ENCODE data around the gene PRMT7. TPM values are rescaled to one million over a fixed set of nuclear protein-coding genes. Genes with fewer than 3 reads are reported as not detected.
A peak's percentile ranks its signal among the peaks of the same experiment; 100 is the strongest.

Gene PRMT7
- total RNA-seq, 1 donor from 2014 or later: 27.7 TPM

DNA sequence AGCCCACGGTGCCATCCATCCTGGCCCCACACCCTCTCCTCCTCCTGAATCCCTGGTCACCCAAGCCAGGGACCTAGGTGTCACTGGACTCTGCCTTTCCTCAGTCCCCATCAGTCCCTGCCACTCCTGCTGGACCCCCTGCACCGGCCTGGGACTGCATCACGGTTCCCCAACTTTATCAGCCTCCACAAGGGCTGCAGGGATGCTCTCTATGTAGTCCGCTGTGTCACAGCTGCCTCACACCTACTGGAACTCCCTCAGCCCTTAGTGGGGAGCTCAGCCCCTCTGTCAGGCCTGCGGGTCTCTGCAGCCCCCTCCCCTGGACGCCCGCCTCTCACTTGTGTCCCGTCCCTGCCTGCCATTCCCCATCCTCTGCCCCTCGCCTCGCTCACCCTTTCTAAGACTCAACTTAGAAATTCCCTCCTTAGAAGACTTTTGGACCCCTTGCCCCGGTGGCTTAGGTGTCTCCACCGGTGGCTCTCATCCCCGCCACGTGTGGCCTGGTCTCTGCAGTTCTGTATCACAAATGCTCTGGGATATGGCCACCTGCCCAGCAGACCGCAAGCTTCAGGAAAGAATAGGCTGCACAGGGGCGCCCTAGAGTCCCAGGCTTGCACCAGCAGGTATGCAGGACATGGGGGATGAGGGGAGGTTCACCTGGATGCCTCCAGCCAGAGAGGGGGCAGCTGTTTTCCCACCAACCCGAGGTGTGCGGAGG lies 62.9 kb downstream of the PRMT7 start:
- no peak for DNase-seq (ENCODE audit: low spot score)
- no peak for ATAC-seq

DNA sequence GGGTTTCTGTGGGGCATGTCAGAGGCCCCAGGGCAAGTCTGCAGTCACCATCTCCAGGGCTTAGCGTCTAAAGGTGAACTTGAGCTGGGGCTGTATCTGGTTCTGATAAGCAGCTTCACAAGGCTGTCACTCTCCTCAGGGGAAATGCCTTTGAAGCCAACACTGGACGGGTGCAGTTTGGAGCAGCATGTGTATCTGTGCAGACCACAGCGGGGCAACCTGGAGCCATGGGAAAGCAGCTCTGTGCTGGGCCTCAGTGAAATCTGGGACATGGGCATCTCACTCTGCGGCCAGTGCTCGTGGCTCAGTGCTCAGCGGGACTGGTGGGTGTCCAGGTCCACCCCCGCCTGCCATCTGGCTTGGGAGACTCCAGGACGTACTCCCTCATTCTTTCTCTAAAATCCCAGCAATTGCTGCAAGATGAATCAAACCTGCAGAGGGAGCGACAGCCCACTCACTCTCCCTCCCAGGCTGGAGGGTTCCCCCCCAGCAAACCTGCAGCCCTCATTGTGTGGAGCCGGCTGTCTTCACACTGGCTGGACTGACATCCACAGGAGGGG lies 63.5 kb downstream of the PRMT7 start:
- no peak for DNase-seq (ENCODE audit: low spot score)
- ATAC-seq: no peak

DNA sequence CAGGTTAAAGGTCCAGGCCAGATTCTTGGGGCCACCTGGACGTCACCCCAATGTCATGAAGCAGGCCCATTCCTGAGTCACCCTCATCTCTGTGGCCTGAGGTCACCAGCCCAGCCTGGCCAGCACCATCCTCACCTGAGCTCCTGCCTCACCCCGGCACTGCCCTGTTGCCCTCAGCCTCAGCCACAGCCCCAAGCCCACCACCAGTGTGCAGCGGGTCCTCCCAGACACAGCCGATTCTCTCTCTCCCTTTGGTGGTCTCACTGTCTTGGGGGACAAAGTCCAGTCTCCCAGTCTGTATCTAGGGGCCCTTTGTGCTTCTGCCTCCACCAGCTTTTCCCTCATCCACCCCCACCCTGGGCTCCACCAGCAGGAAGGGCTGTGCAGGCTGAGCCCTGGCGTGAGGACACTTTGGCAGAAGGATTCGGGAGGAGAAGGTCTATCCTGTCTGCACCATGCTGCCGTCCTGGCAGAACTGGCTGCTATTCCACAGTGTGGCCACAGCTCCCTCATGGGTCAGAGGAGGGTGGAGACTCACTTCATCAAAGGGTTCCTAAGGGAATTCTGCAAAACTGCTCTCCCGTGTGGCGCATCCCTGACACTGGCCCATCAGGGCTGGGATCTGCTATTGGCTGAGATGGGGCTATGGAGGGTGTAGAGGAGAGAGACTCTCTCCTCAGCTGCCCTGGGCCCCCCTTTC lies 64.3 kb downstream of the PRMT7 start:
- DNase-seq (ENCODE audit: low spot score): no peak
- ATAC-seq: no peak

DNA sequence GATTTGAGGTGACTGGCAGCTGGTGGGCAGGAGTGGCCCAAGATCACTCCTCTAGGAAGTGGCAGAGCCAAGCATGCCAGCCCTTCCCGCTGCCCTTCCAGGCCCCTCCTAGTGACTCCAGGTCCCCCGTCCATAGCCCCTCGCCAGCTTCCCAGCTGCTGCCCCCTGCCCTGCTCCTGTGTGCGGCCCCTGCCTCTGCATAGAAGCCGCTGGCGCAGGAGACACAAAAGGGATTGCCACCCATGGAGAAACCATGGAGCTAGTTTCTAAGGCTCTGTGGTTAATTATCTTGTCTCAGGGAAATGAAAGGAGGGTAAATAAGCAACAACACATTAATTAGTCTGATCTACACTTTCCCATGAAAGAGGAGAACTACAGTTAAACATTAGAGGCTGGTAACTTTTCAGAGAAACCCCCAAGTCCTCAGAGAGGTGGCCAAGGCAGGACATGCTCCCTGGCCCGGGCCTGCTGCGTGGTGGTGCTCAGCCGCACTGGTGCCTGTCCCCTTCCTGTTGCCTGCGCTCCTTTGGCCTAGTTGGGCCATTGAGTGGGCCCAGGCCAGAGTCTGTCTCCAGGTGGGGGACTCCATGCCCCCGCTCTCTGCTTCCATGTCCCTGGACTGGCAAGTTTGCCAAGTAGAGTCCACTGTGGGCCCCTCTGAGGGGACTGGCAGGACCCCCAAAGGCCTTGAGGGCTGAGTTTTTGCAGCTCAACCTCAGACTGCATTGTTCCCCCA lies 65.2 kb downstream of the PRMT7 start:
- ATAC-seq: no peak
- no peak for DNase-seq (ENCODE audit: low spot score)

DNA sequence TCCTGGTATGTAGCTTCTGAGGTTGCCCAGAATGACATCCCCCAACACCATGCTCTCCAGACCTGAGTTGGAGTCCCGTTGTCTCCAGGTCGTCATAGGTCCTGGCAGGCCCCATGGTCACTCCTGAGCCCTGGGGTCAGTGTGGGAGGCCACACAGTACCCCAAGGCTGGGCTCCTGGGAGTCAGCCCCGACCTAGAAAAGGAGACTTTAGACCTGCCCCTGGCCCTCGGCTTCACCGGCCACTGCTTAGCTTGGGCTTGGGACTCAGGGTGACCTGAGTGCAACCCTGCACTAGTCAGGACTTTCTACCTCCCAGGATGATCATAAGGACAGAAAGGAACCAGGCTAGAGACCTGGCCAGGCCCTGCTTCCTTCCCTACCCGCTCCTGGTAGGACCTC lies 65.8 kb downstream of the PRMT7 start:
- DNase-seq (ENCODE audit: low spot score) (no peak), ATAC-seq (no peak)

DNA sequence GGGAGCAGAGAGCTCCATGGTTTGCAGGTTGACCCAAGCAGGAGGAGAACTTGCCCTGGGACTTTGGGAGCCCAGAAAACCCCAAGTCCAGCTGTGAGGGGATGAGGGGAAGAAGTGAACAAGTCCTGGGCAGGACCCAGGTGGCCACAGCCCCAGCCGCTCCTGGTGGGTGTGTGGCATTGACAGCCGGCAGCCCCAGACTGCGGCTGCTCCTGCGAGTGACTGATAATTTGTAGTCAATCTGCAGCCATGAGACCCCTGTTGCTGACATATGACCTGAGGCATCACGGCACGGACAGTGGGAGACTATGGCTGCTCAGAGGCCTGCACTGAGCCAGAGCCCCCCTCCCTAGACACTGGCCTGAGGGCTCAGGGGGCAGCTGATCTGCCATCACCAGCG lies 66.4 kb downstream of the PRMT7 start:
- ATAC-seq (no peak), DNase-seq (ENCODE audit: low spot score) (no peak)

GRCh38 chr16:68377667-68378393 lies 67.0 kb downstream of the PRMT7 start:
- DNase-seq (ENCODE audit: low spot score): no peak
- ATAC-seq: no peak

DNA sequence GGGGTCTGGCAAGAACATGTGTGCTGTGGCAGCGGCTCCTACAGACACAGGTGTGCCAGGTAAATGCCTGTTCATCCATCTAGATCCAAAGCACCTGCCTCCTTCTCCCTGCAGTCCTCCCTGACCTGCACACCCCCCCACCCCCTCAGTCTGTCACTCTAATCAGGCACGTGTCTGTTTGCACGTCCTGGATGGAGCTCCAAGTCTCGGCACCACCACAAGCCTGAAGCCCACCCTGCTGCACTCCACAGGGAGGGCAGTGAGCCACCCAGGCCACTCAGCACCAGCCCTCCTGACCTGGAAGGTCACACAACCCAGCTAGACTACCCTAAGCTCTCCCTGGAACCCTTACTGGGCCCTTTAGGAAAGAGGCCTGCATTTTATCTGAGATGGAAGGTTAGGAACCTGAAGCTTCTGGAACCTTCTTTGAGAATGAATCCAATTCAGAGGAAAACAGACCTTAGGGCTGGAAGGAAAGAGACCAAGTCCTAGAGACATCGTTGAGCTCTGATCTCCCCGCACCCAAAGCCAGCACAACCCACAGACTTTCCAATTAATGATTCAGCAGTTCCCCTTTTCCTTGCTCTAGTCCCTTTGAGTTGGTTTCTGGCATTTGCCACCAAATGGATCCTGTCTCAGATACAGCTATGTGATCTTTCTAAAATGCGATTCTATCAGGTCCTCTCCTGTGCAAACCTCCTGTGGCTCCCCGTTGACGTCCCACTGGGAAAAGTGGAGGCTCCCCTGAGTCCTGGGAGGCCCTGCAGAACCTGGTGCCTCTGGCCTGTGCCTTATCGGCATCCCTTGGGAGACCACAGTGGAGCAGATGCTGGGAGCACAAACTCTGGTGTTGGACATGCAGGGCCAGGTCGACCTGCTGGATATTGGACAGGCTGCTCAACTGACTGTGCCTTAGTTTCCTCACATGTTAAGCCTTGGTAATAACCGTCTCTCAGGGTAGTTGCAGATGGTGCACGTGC lies 67.9 kb downstream of the PRMT7 start:
- ATAC-seq (no peak), DNase-seq (ENCODE audit: low spot score) (no peak)

DNA sequence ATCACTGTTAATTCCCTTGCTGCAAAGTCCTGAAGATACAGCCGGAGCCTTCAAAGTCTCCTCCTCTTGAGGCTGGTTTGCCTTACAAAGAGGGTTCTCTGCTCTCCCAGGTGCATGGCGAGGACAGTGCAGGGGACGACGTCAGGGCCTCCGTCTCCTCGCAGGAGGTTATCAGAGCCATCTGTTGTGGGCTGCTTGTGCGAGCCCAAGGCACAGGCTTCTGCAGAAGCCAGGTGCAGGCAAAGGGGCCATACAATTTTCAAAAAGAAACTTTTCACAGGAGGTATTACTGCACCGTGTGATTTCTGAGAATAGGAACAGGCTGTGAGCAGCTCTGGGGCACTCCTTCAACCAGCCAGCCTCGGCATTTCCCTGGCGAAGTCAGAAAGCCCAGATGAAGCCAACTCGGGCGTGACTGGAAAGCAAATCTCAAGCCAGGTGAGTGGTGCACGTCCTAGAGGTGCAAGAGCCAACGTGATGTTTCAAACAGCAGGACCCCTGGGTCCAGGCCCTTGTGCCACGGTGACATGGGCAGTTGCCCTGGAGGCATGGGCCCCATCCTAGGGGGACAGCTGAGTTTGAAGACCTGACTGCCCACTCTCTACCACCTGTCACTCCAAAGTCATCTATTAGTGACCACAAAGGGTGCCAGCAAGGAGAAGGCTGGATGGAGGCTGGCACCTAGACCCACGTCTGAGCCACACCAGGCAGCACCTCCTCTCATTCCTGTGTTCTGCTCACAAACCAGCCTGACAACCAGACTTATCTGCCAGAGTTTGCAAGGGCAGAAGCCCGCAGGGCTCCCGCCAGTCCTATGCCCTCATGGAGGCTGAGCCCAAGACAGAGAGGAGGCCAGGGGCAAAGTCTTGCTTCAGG lies 68.9 kb downstream of the PRMT7 start:
- ATAC-seq (no peak), DNase-seq (ENCODE audit: low spot score) (no peak)

- ATAC-seq (no peak), DNase-seq (ENCODE audit: low spot score) (no peak)
Observed at GRCh38 chr16:68380348-68380670, 69.5 kb downstream of the PRMT7 start.

- ATAC-seq (no peak), DNase-seq (ENCODE audit: low spot score) (no peak)
Observed at GRCh38 chr16:68380676-68381362, 70.0 kb downstream of the PRMT7 start.

- peak; percentile 4 for ATAC-seq
- no peak for DNase-seq (ENCODE audit: low spot score)
Observed at GRCh38 chr16:68381363-68381724, 70.5 kb downstream of the PRMT7 start.

DNA sequence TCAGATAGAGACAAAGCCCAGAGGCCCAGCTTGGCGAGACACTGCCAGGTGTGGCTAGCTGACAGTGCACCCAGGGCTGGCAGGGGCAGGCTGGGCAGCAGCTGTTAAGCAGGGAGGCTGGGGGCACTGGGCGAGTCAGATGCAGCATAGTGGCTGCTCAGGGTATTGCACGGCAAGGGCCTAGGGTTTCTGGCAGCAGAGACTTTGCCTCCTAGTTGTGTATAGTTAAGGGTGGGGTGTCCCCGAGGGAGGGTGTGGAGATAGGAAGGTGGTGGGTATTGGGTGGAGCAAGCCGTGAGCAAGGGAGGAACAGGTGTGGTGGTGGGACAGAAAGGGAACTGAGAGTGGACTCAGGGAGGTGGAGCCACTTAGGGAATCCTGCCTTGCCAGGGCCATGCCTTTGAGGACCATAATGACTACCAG lies 71.5 kb downstream of the PRMT7 start:
- no peak for DNase-seq (ENCODE audit: low spot score)

GRCh38 chr16:68383858-68384257 lies 73.0 kb downstream of the PRMT7 start:
- no peak for ATAC-seq
- DNase-seq (ENCODE audit: low spot score): no peak

More for the DNA sequence above, 71.5 kb downstream of the PRMT7 start:
- no peak for ATAC-seq

DNA sequence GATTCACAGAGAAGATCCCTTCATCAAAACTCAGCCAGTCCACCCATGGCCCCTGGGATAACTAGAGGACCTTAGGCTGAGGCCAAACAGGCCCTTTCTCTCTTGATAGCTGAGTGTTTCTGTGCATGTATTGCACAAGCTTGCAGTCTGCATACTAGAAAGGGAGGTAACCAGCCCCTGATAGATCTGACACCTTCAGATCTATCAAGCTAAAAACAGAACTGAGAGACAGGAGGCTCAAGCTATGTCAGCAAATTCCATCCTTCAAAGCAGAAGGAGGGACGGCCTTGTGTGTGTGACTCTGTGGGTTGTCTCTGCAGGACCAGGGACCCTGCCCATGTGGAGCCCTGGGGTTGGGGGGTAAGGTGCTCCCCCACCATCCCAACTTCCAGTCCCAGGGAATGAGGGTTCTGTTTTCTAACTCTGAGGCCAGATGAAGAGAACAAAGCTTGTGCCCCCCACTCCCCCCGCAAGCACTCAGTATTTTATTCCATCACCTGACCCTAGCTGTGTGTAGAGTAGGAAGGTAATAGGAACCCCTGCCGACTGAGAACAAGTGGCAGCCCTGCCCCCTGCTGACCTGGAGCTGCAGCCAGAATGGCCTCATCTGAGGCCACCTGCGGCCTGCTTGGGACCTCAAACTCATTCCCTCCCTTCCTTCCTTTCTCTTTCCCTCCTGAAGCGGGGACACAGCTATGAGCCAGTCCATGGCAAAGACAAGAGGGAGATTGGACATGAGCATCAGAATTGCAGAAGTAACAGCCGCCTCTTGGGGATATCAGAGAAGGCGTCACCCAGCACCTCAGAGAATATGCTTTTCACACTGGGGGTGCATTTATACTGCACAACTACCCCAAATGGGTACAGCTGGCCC lies 73.7 kb downstream of the PRMT7 start:
- DNase-seq (ENCODE audit: low spot score) (no peak), ATAC-seq (no peak)

- no peak for DNase-seq (ENCODE audit: low spot score)
- ATAC-seq: no peak
Observed at GRCh38 chr16:68385371-68385770, 74.6 kb downstream of the PRMT7 start.

DNA sequence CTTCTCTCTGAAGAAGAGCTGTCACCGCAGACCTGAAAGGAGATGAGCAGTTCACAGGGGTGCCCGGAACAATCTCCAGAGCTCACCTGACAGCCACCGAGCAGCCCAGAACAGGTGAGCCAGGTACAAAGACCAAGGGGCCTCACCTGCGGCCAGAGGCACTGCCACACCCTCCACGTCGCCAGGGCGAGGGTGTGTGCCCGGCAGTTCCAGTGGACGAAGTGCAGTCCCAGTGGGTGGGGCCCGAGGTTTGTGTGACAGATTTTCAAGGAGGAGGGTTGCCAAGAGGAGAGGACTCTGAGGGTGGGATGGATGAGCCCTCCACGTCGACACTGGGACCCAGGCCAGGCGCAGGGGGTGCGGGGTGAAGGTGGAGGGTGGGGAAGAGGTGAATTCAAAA lies 75.8 kb downstream of the PRMT7 start:
- peak; percentile 80 for DNase-seq (ENCODE audit: low spot score)
- peak; percentile 50 for ATAC-seq

Data from left lobe of liver (tissue), 2 donors.